Esophagus muscularis mucosa (tissue), 3 donors: ENCODE data around the gene KIF22.
"Not testable (repeated sequence)": the region's sequence is repeated elsewhere in the genome, so short reads cannot be mapped to it uniquely, and the experiment has no call there.

Source experiments
- CTCF ChIP-seq, 3 experiments: fragments of 200-600 bp in 2 of 3; fragments of 450-650 bp in 1 of 3; sonication (generic) in 2 of 3; IDR thresholded peaks; one replicate each; pipeline ENCODE4 v1.5.1; 2017 to 2019; ENCODE audit warnings: antibody characterized with exemption in 3 of 3, mild to moderate bottlenecking in 2 of 3, moderate library complexity in 1 of 3
- EP300 ChIP-seq: sonication (generic); formaldehyde crosslinking; IDR thresholded peaks from one replicate; pipeline ENCODE4 v1.6.1; 2017; ENCODE audit warnings: antibody characterized with exemption

GRCh38 chr16:29757086-29757485 lies 33.5 kb upstream of the KIF22 start:
- TF ChIP-seq EP300; CTCF (IDR thresholded peaks at IDR 0.05): not testable (repeated sequence)
